SK-N-SH treated with all-trans-retinoic acid at 6 μM for 48 hours (cell line): ENCODE measurements around the gene TMEM40.

Experiments
- ATAC-seq: fragments of 200-7000 bp; cut with Tn5 transposase; 3 replicates; pipeline ENCODE4 v1.9.1; 2020; ENCODE audit warnings: mild to moderate bottlenecking, moderate library complexity
- ARNTL ChIP-seq: fragments of 450-650 bp; formaldehyde crosslinking; IDR thresholded peaks from 2 replicates; pipeline ENCODE4 v1.5.0; 2020; ENCODE audit warnings: low read depth, mild to moderate bottlenecking, moderate library complexity, borderline replicate concordance
- BACH2 ChIP-seq: fragments of 250-450 bp; sonication (Bioruptor Pico); IDR thresholded peaks from 2 replicates; pipeline ENCODE4 v1.9.0; 2021; ENCODE audit warnings: mild to moderate bottlenecking, borderline replicate concordance
- CREB5 ChIP-seq: fragments of 250-450 bp; sonication (Bioruptor Pico); IDR thresholded peaks from 2 replicates; pipeline ENCODE4 v1.5.1; 2020; ENCODE audit warnings: low read depth, mild to moderate bottlenecking, moderate library complexity
- CSDC2 ChIP-seq: fragments of 250-450 bp; sonication (Bioruptor Pico); IDR thresholded peaks from 2 replicates; pipeline ENCODE4 v1.5.0; 2020; ENCODE audit warnings: mild to moderate bottlenecking, moderate library complexity
- CSRNP3 ChIP-seq: fragments of 250-450 bp; sonication (Bioruptor Pico); IDR thresholded peaks from 2 replicates; pipeline ENCODE4 v1.5.1; 2021; ENCODE audit warnings: mild to moderate bottlenecking, moderate library complexity
- ESRRG ChIP-seq: fragments of 250-450 bp; sonication (Bioruptor Pico); IDR thresholded peaks from 2 replicates; pipeline ENCODE4 v1.6.1; 2021; ENCODE audit warnings: mild to moderate bottlenecking
- GLIS3 ChIP-seq: fragments of 250-450 bp; sonication (Bioruptor Pico); IDR thresholded peaks from 2 replicates; pipeline ENCODE4 v1.5.0; 2020; ENCODE audit warnings: mild to moderate bottlenecking, moderate library complexity
- ISL1 ChIP-seq: fragments of 250-450 bp; sonication (Bioruptor Pico); IDR thresholded peaks from 2 replicates; pipeline ENCODE4 v2.1.2; 2022; ENCODE audit warnings: mild to moderate bottlenecking, moderate library complexity
- OSR1 ChIP-seq: fragments of 250-450 bp; sonication (Bioruptor Pico); IDR thresholded peaks from 2 replicates; pipeline ENCODE4 v1.8.0; 2022; ENCODE audit warnings: moderate library complexity, mild to moderate bottlenecking, inconsistent platforms
- PATZ1 ChIP-seq: fragments of 250-450 bp; sonication (Bioruptor Pico); IDR thresholded peaks from 2 replicates; pipeline ENCODE4 v1.8.0; 2020; ENCODE audit warnings: mild to moderate bottlenecking, moderate library complexity, borderline replicate concordance
- PPARA ChIP-seq: fragments of 250-450 bp; sonication (Bioruptor Pico); IDR thresholded peaks from 2 replicates; pipeline ENCODE4 v1.5.0; 2020; ENCODE audit warnings: mild to moderate bottlenecking, borderline replicate concordance
- RARB ChIP-seq: fragments of 250-450 bp; sonication (Bioruptor Pico); IDR thresholded peaks from 2 replicates; pipeline ENCODE4 v1.8.0; 2021; ENCODE audit warnings: mild to moderate bottlenecking, moderate library complexity
- SNAI2 ChIP-seq: fragments of 250-450 bp; sonication (Bioruptor Pico); IDR thresholded peaks from 2 replicates; pipeline ENCODE4 v1.5.0; 2020; ENCODE audit warnings: mild to moderate bottlenecking, moderate library complexity
- TCF4 ChIP-seq: fragments of 250-450 bp; sonication (Bioruptor Pico); IDR thresholded peaks from 2 replicates; pipeline ENCODE4 v1.8.0; 2021; ENCODE audit warnings: mild to moderate bottlenecking, moderate library complexity, borderline replicate concordance
- TOX ChIP-seq: fragments of 250-450 bp; sonication (Bioruptor Pico); IDR thresholded peaks from 2 replicates; pipeline ENCODE4 v1.8.0; 2021; ENCODE audit warnings: mild to moderate bottlenecking, moderate library complexity, borderline replicate concordance
- ZC3H10 ChIP-seq: fragments of 250-450 bp; sonication (Bioruptor Pico); IDR thresholded peaks from 2 replicates; pipeline ENCODE4 v1.5.1; 2021; ENCODE audit warnings: mild to moderate bottlenecking, moderate library complexity
- ZFP3 ChIP-seq: fragments of 250-450 bp; sonication (Bioruptor Pico); IDR thresholded peaks from 2 replicates; pipeline ENCODE4 v1.5.0; 2020; ENCODE audit warnings: mild to moderate bottlenecking, moderate library complexity
- ZNF565 ChIP-seq: fragments of 450-650 bp; formaldehyde crosslinking; conservative IDR thresholded peaks from 2 replicates; pipeline ENCODE4 v1.5.0; 2020; ENCODE audit warnings: low read depth, mild to moderate bottlenecking, moderate library complexity
- ZNF70 ChIP-seq: fragments of 450-650 bp; formaldehyde crosslinking; IDR thresholded peaks from 2 replicates; pipeline ENCODE4 v1.5.0; 2020; ENCODE audit warnings: mild to moderate bottlenecking, moderate library complexity
- TF ChIP-seq, protein P1 (sequence below): fragments of 250-450 bp; sonication (Bioruptor Pico); IDR thresholded peaks from 2 replicates; pipeline ENCODE4 v1.8.0; 2021; ENCODE audit warnings: low read depth, mild to moderate bottlenecking, moderate library complexity, borderline replicate concordance

Gene TMEM40

GRCh38 chr3:12754313-12754712 is 4.7 kb downstream of the TMEM40 start:
- TF ChIP-seq TOX (CRISPR knock-in tag): no peak
- TF ChIP-seq ISL1 (CRISPR knock-in tag): no peak
- TF ChIP-seq ESRRG: no peak
- TF ChIP-seq TCF4 (CRISPR knock-in tag): no peak
- no peak for TF ChIP-seq GLIS3 (CRISPR knock-in tag)
- no peak for TF ChIP-seq ZFP3
- no peak for TF ChIP-seq SNAI2 (CRISPR knock-in tag)
- no peak for ATAC-seq

GRCh38 chr3:12753275-12754028 is 5.6 kb downstream of the TMEM40 start:
- TF ChIP-seq ISL1 (CRISPR knock-in tag) (no peak), ZC3H10 (CRISPR knock-in tag) (no peak), PPARA (CRISPR knock-in tag) (no peak), TOX (CRISPR knock-in tag) (no peak)
- ATAC-seq: no peak

DNA sequence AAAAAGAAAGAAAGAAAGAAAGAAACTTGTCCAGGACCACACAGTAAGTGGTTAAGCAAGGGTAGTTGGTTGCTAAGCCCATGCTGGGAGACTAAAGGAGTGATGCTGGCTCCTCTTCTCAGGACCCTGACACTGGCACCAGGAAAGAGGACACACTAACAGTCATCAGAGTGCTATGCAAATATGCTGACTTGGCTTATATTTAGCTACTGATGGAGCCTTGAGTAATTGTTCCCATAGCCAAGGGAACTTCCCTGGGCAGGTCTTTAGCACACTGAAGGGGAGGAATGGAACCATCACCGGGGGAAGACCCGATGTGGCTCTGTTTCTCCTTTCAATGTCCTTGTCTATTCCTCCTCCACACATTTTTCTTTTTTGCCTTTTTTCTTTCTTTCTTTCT is 6.2 kb downstream of the TMEM40 start:
- no peak for TF ChIP-seq ARNTL
- TF ChIP-seq TOX (CRISPR knock-in tag): no peak
- no peak for TF ChIP-seq ESRRG
- ATAC-seq: no peak; the same call in 2 of the 3 replicates

DNA sequence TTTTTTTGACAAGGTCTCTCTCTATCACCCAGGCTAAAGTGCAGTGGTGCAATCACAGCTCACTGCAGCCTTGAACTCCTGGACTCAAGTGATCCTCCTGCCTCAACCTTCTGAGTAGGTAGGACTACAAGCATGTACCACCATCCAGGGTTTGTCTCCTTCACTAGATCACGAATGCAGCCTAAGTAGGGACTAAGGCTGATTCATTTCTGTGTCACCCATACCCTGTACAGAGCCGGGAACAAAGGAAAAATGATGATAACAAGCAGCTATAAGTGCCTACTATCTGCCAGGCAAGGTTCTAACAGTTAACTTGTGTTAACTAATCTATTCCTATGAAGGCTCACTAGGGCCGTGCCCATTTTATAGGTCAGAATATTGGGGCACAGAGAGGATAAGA is 7.0 kb downstream of the TMEM40 start:
- TF ChIP-seq ARNTL (no peak), BACH2 (no peak), ZNF70 (CRISPR knock-in tag) (no peak), ESRRG (no peak), SNAI2 (CRISPR knock-in tag) (no peak), ZNF565 (CRISPR knock-in tag) (no peak), CSDC2 (CRISPR knock-in tag) (no peak), CREB5 (CRISPR knock-in tag) (no peak), GLIS3 (CRISPR knock-in tag) (no peak), TCF4 (CRISPR knock-in tag) (no peak)
- TF ChIP-seq, protein P1, sequence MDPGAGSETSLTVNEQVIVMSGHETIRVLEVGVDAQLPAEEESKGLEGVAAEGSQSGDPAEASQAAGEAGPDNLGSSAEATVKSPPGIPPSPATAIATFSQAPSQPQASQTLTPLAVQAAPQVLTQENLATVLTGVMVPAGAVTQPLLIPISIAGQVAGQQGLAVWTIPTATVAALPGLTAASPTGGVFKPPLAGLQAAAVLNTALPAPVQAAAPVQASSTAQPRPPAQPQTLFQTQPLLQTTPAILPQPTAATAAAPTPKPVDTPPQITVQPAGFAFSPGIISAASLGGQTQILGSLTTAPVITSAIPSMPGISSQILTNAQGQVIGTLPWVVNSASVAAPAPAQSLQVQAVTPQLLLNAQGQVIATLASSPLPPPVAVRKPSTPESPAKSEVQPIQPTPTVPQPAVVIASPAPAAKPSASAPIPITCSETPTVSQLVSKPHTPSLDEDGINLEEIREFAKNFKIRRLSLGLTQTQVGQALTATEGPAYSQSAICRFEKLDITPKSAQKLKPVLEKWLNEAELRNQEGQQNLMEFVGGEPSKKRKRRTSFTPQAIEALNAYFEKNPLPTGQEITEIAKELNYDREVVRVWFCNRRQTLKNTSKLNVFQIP: no peak
- ATAC-seq: no peak

- no peak for TF ChIP-seq TOX (CRISPR knock-in tag)
- TF ChIP-seq RARB (CRISPR knock-in tag): no peak
- no peak for TF ChIP-seq ESRRG
- TF ChIP-seq PPARA (CRISPR knock-in tag): no peak
- no peak for TF ChIP-seq OSR1 (CRISPR knock-in tag)
- TF ChIP-seq BACH2: no peak
- no peak for TF ChIP-seq ZNF565 (CRISPR knock-in tag)
- TF ChIP-seq ZNF70 (CRISPR knock-in tag): no peak
- no peak for TF ChIP-seq ISL1 (CRISPR knock-in tag)
- no peak for TF ChIP-seq PATZ1
- no peak for TF ChIP-seq SNAI2 (CRISPR knock-in tag)
- TF ChIP-seq ARNTL: no peak
- TF ChIP-seq CSRNP3 (CRISPR knock-in tag): no peak
- ATAC-seq: no peak
Measured at GRCh38 chr3:12751571-12751970, 7.5 kb downstream of the TMEM40 start.
